Measurements from ENCODE around the gene SLC51B.
"Not testable (repeated sequence)": the region's sequence is repeated elsewhere in the genome, so short reads cannot be mapped to it uniquely, and the experiment has no call there.

Gene SLC51B

GRCh38 chr15:65077981-65078352, 32.8 kb downstream of the SLC51B start:
- H3K4me3 ChIP-seq (ENCODE audit: low read depth, low read length) = no peak overlapping the region
- no peak for DNase-seq (ENCODE audit: low read depth)

- no peak for DNase-seq (ENCODE audit: low read depth)
Measured at GRCh38 chr15:65079580-65079979, 34.4 kb downstream of the SLC51B start.

GRCh38 chr15:65081270-65081669, 36.1 kb downstream of the SLC51B start:
- DNase-seq (ENCODE audit: low read depth) = no peak
- no peak overlapping the region for H3K4me3 ChIP-seq (ENCODE audit: low read depth, low read length)

More at GRCh38 chr15:65079580-65079979, 34.4 kb downstream of the SLC51B start:
- H3K4me3 ChIP-seq (ENCODE audit: low read depth, low read length) = no peak overlapping the region

- no peak overlapping the region for H3K4me3 ChIP-seq (ENCODE audit: low read depth, low read length)
- DNase-seq (ENCODE audit: low read depth) = no peak
Measured at GRCh38 chr15:65081758-65082157, 36.6 kb downstream of the SLC51B start.

GRCh38 chr15:65082303-65082953, 37.2 kb downstream of the SLC51B start:
- no peak for DNase-seq (ENCODE audit: low read depth)
- H3K4me3 ChIP-seq (ENCODE audit: low read depth, low read length) = no peak overlapping the region

- no peak overlapping the region for H3K4me3 ChIP-seq (ENCODE audit: low read depth, low read length)
- DNase-seq (ENCODE audit: low read depth) = no peak
Measured at GRCh38 chr15:65083262-65083701, 38.1 kb downstream of the SLC51B start.

- DNase-seq (ENCODE audit: low read depth) = no peak
- H3K4me3 ChIP-seq (ENCODE audit: low read depth, low read length) = no peak overlapping the region
Measured at GRCh38 chr15:65084500-65085206, 39.5 kb downstream of the SLC51B start.

GRCh38 chr15:65085207-65085753, 40.1 kb downstream of the SLC51B start:
- H3K4me3 ChIP-seq (ENCODE audit: low read depth, low read length) = no peak overlapping the region
- DNase-seq (ENCODE audit: low read depth) = no peak

- H3K4me3 ChIP-seq (ENCODE audit: low read depth, low read length) = no peak overlapping the region
- no peak for DNase-seq (ENCODE audit: low read depth)
Measured at GRCh38 chr15:65085990-65086679, 40.9 kb downstream of the SLC51B start.

- DNase-seq (ENCODE audit: low read depth) = no peak
- H3K4me3 ChIP-seq (ENCODE audit: low read depth, low read length) = no peak overlapping the region
Measured at GRCh38 chr15:65086680-65087111, 41.5 kb downstream of the SLC51B start.

- no peak for DNase-seq (ENCODE audit: low read depth)
- H3K4me3 ChIP-seq (ENCODE audit: low read depth, low read length) = no peak overlapping the region
Measured at GRCh38 chr15:65087411-65087810, 42.2 kb downstream of the SLC51B start.

- H3K4me3 ChIP-seq (ENCODE audit: low read depth, low read length) = no peak overlapping the region
- no peak for DNase-seq (ENCODE audit: low read depth)
Measured at GRCh38 chr15:65087873-65088642, 42.9 kb downstream of the SLC51B start.

- DNase-seq (ENCODE audit: low read depth) = no peak
- no peak overlapping the region for H3K4me3 ChIP-seq (ENCODE audit: low read depth, low read length)
Measured at GRCh38 chr15:65088643-65089021, 43.4 kb downstream of the SLC51B start.

GRCh38 chr15:65089206-65089824, 44.1 kb downstream of the SLC51B start:
- no peak for DNase-seq (ENCODE audit: low read depth)
- H3K4me3 ChIP-seq (ENCODE audit: low read depth, low read length) = no peak overlapping the region

GRCh38 chr15:65091946-65092770, 47.0 kb downstream of the SLC51B start:
- no peak overlapping the region for H3K4me3 ChIP-seq (ENCODE audit: low read depth, low read length)
- no peak for DNase-seq (ENCODE audit: low read depth)

- DNase-seq (ENCODE audit: low read depth) = no peak
Measured at GRCh38 chr15:65092911-65093792, 48.0 kb downstream of the SLC51B start.

GRCh38 chr15:65093793-65094170, 48.6 kb downstream of the SLC51B start:
- DNase-seq (ENCODE audit: low read depth); H3K4me3 ChIP-seq (ENCODE audit: low read depth, low read length): not testable (repeated sequence)

More at GRCh38 chr15:65092911-65093792, 48.0 kb downstream of the SLC51B start:
- H3K4me3 ChIP-seq (ENCODE audit: low read depth, low read length) = no peak overlapping the region

Data from skeletal muscle cell (primary cell).